Pericardium fibroblast (primary cell): Measurements from ENCODE around the gene CIB2. TPM values are rescaled to one million over a fixed set of nuclear protein-coding genes. Genes with fewer than 3 reads are reported as not detected.

Experiments used
- total RNA-seq: library from RNA; depleted of rRNA; stranded (reverse); fragments of >200 nt; gene quantifications from 2 replicates; pipeline ENCODE4 v1.2.3, GENCODE V29; 2015

The CIB2 gene
- 2.7 and 4.2 TPM in 2 replicates for total RNA-seq

GRCh38 chr15:78131295-78132061, at the start of gene CIB2:
Gene CIB2 (minus strand): TSS chr15:78131445. CDS start chr15:78131215, 230 bp downstream.

GRCh38 chr15:78149068-78149804, 18.0 kb upstream of the CIB2 start, which contains the start of gene IDH3A:
Gene IDH3A (plus strand): TSS chr15:78149362. CDS start chr15:78149404, 42 bp downstream.

GRCh38 chr15:78092261-78093041, 38.8 kb downstream of the CIB2 start, which contains the start of gene SH2D7:
Gene SH2D7 (plus strand): TSS chr15:78092561. CDS start chr15:78092585, 24 bp downstream.

GRCh38 chr15:78077053-78077870, 54.0 kb downstream of the CIB2 start, which contains the start of gene TBC1D2B:
Gene TBC1D2B (minus strand): TSS chr15:78077711. CDS start chr15:78077652, 59 bp downstream.

Other genes starting within 250 kb of the CIB2 start
- gene TBC1D2B, start 53.7 kb downstream of the CIB2 start, total RNA-seq: 26.3 and 52.8 TPM in 2 replicates
- gene SH2D7, start 38.9 kb downstream of the CIB2 start, total RNA-seq: not detected in 2 replicates
- gene IDH3A, start 17.9 kb upstream of the CIB2 start, total RNA-seq: 15.5 and 16.9 TPM in 2 replicates
- 0.12 TPM in 1 of 2 replicates, not detected in the other for gene ACSBG1, start 103.1 kb upstream of the CIB2 start, total RNA-seq
- gene DNAJA4, start 133.1 kb upstream of the CIB2 start, total RNA-seq: 1.4 and 2.5 TPM in 2 replicates
- gene SKIC8, start 168.2 kb upstream of the CIB2 start, total RNA-seq: 36.1 and 57.2 TPM in 2 replicates
- not detected in 2 replicates for gene CRABP1, start 208.9 kb upstream of the CIB2 start, total RNA-seq